Activated CD4-positive, alpha-beta T cell treated with anti-CD3 and anti-CD28 coated beads, Interleukin-10, Interleukin-2, amounts not matched to agents 100 ng/mL and 50 ng/mL, durations not matched to agents 16 hours and 8 hours (primary cell): ENCODE results near the gene FAM53B.

ENCODE experiments used
- DNase-seq: peaks from one replicate; pipeline ENCODE4 v3.0.0-alpha.2; 2020

FAM53B gene

GRCh38 chr10:124605481-124605855 is 138.7 kb downstream of the FAM53B start:
- DNase-seq = no peak

GRCh38 chr10:124605001-124605370 is 139.2 kb downstream of the FAM53B start:
- DNase-seq = no peak

GRCh38 chr10:124604214-124605000 is 139.8 kb downstream of the FAM53B start:
- DNase-seq = no peak

GRCh38 chr10:124603376-124604213 is 140.6 kb downstream of the FAM53B start:
- DNase-seq = no peak

- DNase-seq = no peak
Observed at GRCh38 chr10:124602646-124603365, 141.4 kb downstream of the FAM53B start.

GRCh38 chr10:124602121-124602561 is 142.0 kb downstream of the FAM53B start:
- no peak for DNase-seq

- no peak for DNase-seq
Observed at GRCh38 chr10:124601431-124602120, 142.6 kb downstream of the FAM53B start.

GRCh38 chr10:124601016-124601415 is 143.2 kb downstream of the FAM53B start:
- no peak for DNase-seq

GRCh38 chr10:124600051-124600880 is 143.9 kb downstream of the FAM53B start:
- no peak for DNase-seq

GRCh38 chr10:124599588-124600050 is 144.6 kb downstream of the FAM53B start:
- DNase-seq = no peak

GRCh38 chr10:124598773-124599587 is 145.2 kb downstream of the FAM53B start:
- no peak for DNase-seq

GRCh38 chr10:124598196-124598595 is 146.0 kb downstream of the FAM53B start:
- no peak for DNase-seq

- DNase-seq = no peak
Observed at GRCh38 chr10:124597846-124598165, 146.4 kb downstream of the FAM53B start.

GRCh38 chr10:124596962-124597845 is 147.0 kb downstream of the FAM53B start:
- DNase-seq = no peak

- no peak for DNase-seq
Observed at GRCh38 chr10:124596116-124596785, 147.9 kb downstream of the FAM53B start.

GRCh38 chr10:124595143-124595883 is 148.9 kb downstream of the FAM53B start:
- DNase-seq = no peak

GRCh38 chr10:124594240-124594639 is 149.9 kb downstream of the FAM53B start:
- DNase-seq = no peak

- DNase-seq = no peak
Observed at GRCh38 chr10:124593431-124593985, 150.7 kb downstream of the FAM53B start.
